ENCODE data around the gene DPP7.
"Not testable (repeated sequence)": the region's sequence is repeated elsewhere in the genome, so short reads cannot be mapped to it uniquely, and the experiment has no call there.

The DPP7 gene

GRCh38 chr9:137128158-137128861 is 13.8 kb upstream of the DPP7 start:
- Histone ChIP-seq H3K27me3 (ENCODE audit: insufficient read depth, poor library complexity, severe bottlenecking) (no peaks in the 10 kb centered on the region), H3K4me3 (replicated peaks; ENCODE audit: insufficient read depth, low read length) (peak overlapping the region; percentile 87), H3K27ac (replicated peaks) (peak overlapping the region; percentile 77)
- no peak for DNase-seq (ENCODE audit: low read depth in 1 of 2, low spot score in 1 of 2)
- TF ChIP-seq CTCF (IDR thresholded peaks at IDR 0.05; ENCODE audit: insufficient read depth, low read length) (no peak), POLR2AphosphoS5 (IDR thresholded peaks at IDR 0.05; ENCODE audit: low read depth) (no peak), GABPA (IDR thresholded peaks at IDR 0.05; ENCODE audit: low read depth) (no peak; the same call in 1 of the 2 replicates), REST (IDR thresholded peaks at IDR 0.05; ENCODE audit: insufficient replicate concordance, low read depth) (no peak), SPI1 (IDR thresholded peaks at IDR 0.05; ENCODE audit: borderline replicate concordance, low read depth) (no peak)

GRCh38 chr9:137127301-137128157 is 13.0 kb upstream of the DPP7 start:
- Histone ChIP-seq H3K27ac (replicated peaks) (peak overlapping the region; percentile 77), H3K27me3 (ENCODE audit: insufficient read depth, poor library complexity, severe bottlenecking) (no peaks in the 10 kb centered on the region), H3K4me3 (replicated peaks; ENCODE audit: insufficient read depth, low read length) (peak overlapping the region; percentile 87)
- peak in 1 of 2 experiments; percentile 67 for DNase-seq (ENCODE audit: low read depth in 1 of 2, low spot score in 1 of 2)
- TF ChIP-seq POLR2AphosphoS5 (IDR thresholded peaks at IDR 0.05; ENCODE audit: low read depth) (no peak), SPI1 (IDR thresholded peaks at IDR 0.05; ENCODE audit: borderline replicate concordance, low read depth) (peak; percentile 99), GABPA (IDR thresholded peaks at IDR 0.05; ENCODE audit: low read depth) (peak; percentile 84), CTCF (IDR thresholded peaks at IDR 0.05; ENCODE audit: insufficient read depth, low read length) (no peak), REST (IDR thresholded peaks at IDR 0.05; ENCODE audit: insufficient replicate concordance, low read depth) (no peak)

- peak overlapping the region; percentile 77 for H3K27ac ChIP-seq (replicated peaks)
- peak overlapping the region; percentile 87 for H3K4me3 ChIP-seq (replicated peaks; ENCODE audit: insufficient read depth, low read length)
- DNase-seq (ENCODE audit: low read depth in 1 of 2, low spot score in 1 of 2) = peak in 1 of 2 experiments; percentile 37
These were observed 12.3 kb upstream of the DPP7 start for GRCh38 chr9:137126786-137127185.

GRCh38 chr9:137123952-137124462 is 9.5 kb upstream of the DPP7 start:
- not testable (repeated sequence) for DNase-seq (ENCODE audit: low read depth in 1 of 2, low spot score in 1 of 2); H3K27ac ChIP-seq (replicated peaks); H3K27me3 ChIP-seq (ENCODE audit: insufficient read depth, poor library complexity, severe bottlenecking); H3K4me3 ChIP-seq (replicated peaks; ENCODE audit: insufficient read depth, low read length)

More at GRCh38 chr9:137126786-137127185, 12.3 kb upstream of the DPP7 start:
- TF ChIP-seq GABPA (IDR thresholded peaks at IDR 0.05; ENCODE audit: low read depth) (no peak), SPI1 (IDR thresholded peaks at IDR 0.05; ENCODE audit: borderline replicate concordance, low read depth) (0 out of 2 replicates have a peak, but pooled peaks have one; percentile 27), POLR2AphosphoS5 (IDR thresholded peaks at IDR 0.05; ENCODE audit: low read depth) (0 out of 2 replicates have a peak, but pooled peaks have one; percentile 2)
- no peaks in the 10 kb centered on the region for H3K27me3 ChIP-seq (ENCODE audit: insufficient read depth, poor library complexity, severe bottlenecking)

All from HL-60 (cell line).